Right lobe of liver (tissue), 4 donors: ENCODE measurements around the gene SLC9A5.

ENCODE experiments used
- POLR2A ChIP-seq: fragments of 450-650 bp; IDR thresholded peaks from one replicate; pipeline ENCODE4 v1.6.1; 2017; ENCODE audit warnings: antibody characterized with exemption, mild to moderate bottlenecking
- TF ChIP-seq, protein P1 (sequence below), 4 donors: fragments of 200-600 bp in 3 of 4; fragments of 450-650 bp in 1 of 4; IDR thresholded peaks; one replicate each; pipeline versions ENCODE4 v1.5.1 to v1.8.0; 2016 to 2022; ENCODE audit warnings: antibody characterized with exemption in 4 of 4, mild to moderate bottlenecking in 2 of 4
- donor health status: DM: no; HTN: no; CAD: no.
- donor health status: DM: no; HTN: no; CAD: no.
- donor health status: DM: no; HTN: yes; CAD: no.

DNA sequence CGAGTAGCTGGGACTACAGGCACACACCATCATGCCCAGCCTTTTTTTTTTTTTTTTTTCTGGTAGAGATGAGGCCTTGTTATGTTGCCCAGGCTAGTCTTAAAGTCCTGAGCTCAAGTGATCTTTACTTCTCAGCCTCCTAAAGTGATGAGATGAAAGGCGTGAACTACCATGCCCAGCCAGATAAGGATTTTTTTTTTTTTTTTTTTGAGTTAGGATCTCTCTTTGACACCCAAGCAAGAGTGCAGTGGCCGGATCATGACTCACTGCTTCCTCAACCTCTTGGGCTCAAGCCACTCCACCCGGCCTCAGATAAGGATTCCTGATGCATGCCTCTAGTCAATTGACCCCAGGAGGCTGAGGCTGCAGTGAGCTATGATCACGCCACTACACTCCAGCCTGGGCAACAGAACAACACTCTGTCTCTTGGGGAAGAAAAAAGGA lies 19.4 kb downstream of the SLC9A5 start:
- TF ChIP-seq, protein P1, sequence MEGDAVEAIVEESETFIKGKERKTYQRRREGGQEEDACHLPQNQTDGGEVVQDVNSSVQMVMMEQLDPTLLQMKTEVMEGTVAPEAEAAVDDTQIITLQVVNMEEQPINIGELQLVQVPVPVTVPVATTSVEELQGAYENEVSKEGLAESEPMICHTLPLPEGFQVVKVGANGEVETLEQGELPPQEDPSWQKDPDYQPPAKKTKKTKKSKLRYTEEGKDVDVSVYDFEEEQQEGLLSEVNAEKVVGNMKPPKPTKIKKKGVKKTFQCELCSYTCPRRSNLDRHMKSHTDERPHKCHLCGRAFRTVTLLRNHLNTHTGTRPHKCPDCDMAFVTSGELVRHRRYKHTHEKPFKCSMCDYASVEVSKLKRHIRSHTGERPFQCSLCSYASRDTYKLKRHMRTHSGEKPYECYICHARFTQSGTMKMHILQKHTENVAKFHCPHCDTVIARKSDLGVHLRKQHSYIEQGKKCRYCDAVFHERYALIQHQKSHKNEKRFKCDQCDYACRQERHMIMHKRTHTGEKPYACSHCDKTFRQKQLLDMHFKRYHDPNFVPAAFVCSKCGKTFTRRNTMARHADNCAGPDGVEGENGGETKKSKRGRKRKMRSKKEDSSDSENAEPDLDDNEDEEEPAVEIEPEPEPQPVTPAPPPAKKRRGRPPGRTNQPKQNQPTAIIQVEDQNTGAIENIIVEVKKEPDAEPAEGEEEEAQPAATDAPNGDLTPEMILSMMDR (IDR thresholded peaks at IDR 0.05), result no peak
- TF ChIP-seq POLR2A, result no peak
